HEK293 (cell line): ENCODE results near the gene PABPN1L.

Experiments used
- KLF1 ChIP-seq: fragments of 450-650 bp; formaldehyde crosslinking; IDR thresholded peaks from 2 replicates; pipeline ENCODE4 v1.5.1; 2016; ENCODE audit warnings: missing biosample characterization, missing genetic modification characterization
- OVOL3 ChIP-seq: fragments of 450-650 bp; formaldehyde crosslinking; IDR thresholded peaks from 2 replicates; pipeline ENCODE4 v1.5.1; 2016; ENCODE audit warnings: missing biosample characterization, missing genetic modification characterization
- PRDM10 ChIP-seq: fragments of 450-650 bp; formaldehyde crosslinking; IDR thresholded peaks from 2 replicates; pipeline ENCODE4 v1.5.1; 2016; ENCODE audit warnings: missing biosample characterization, missing genetic modification characterization
- PRDM6 ChIP-seq: fragments of 450-650 bp; formaldehyde crosslinking; IDR thresholded peaks from 2 replicates; pipeline ENCODE4 v1.5.1; 2017; ENCODE audit warnings: missing biosample characterization, missing genetic modification characterization
- REST ChIP-seq: fragments of 450-650 bp; formaldehyde crosslinking; IDR thresholded peaks from 2 replicates; pipeline ENCODE4 v1.5.1; 2016; ENCODE audit warnings: missing biosample characterization, missing genetic modification characterization
- SETDB1 ChIP-seq: IDR thresholded peaks from one replicate; pipeline ENCODE4 v1.6.1; 2017; ENCODE audit warnings: mild to moderate bottlenecking, low read length, moderate library complexity, mixed read lengths; ENCODE audit not compliant: insufficient read length
- SP3 ChIP-seq: fragments of 450-650 bp; formaldehyde crosslinking; IDR thresholded peaks from 2 replicates; pipeline ENCODE4 v1.5.1; 2016; ENCODE audit warnings: missing biosample characterization, missing genetic modification characterization
- ZBTB1 ChIP-seq: fragments of 450-650 bp; formaldehyde crosslinking; IDR thresholded peaks from 2 replicates; pipeline ENCODE4 v1.5.1; 2016; ENCODE audit warnings: missing biosample characterization, missing genetic modification characterization
- ZBTB20 ChIP-seq: fragments of 450-650 bp; formaldehyde crosslinking; IDR thresholded peaks from 2 replicates; pipeline ENCODE4 v1.5.1; 2016; ENCODE audit warnings: missing biosample characterization, missing genetic modification characterization
- ZBTB21 ChIP-seq: fragments of 450-650 bp; formaldehyde crosslinking; IDR thresholded peaks from 2 replicates; pipeline ENCODE4 v1.5.1; 2017; ENCODE audit warnings: missing biosample characterization, missing genetic modification characterization
- ZEB2 ChIP-seq: fragments of 450-650 bp; formaldehyde crosslinking; IDR thresholded peaks from 2 replicates; pipeline ENCODE4 v1.5.1; 2016; ENCODE audit warnings: missing biosample characterization, missing genetic modification characterization
- ZFP69B ChIP-seq: fragments of 450-650 bp; formaldehyde crosslinking; IDR thresholded peaks from 2 replicates; pipeline ENCODE4 v1.5.1; 2016; ENCODE audit warnings: missing biosample characterization, missing genetic modification characterization
- ZIC2 ChIP-seq: fragments of 450-650 bp; formaldehyde crosslinking; IDR thresholded peaks from 2 replicates; pipeline ENCODE4 v1.5.1; 2016; ENCODE audit warnings: missing biosample characterization, missing genetic modification characterization
- ZNF140 ChIP-seq: fragments of 450-650 bp; formaldehyde crosslinking; IDR thresholded peaks from 2 replicates; pipeline ENCODE4 v1.5.1; 2016; ENCODE audit warnings: missing biosample characterization, missing genetic modification characterization
- ZNF18 ChIP-seq: fragments of 450-650 bp; formaldehyde crosslinking; IDR thresholded peaks from 2 replicates; pipeline ENCODE4 v1.5.1; 2016; ENCODE audit warnings: missing biosample characterization, missing genetic modification characterization
- ZNF19 ChIP-seq: fragments of 450-650 bp; formaldehyde crosslinking; IDR thresholded peaks from 2 replicates; pipeline ENCODE4; 2016; ENCODE audit warnings: missing biosample characterization, missing genetic modification characterization, low read depth
- ZNF2 ChIP-seq: fragments of 450-650 bp; formaldehyde crosslinking; IDR thresholded peaks from 2 replicates; pipeline ENCODE4 v1.5.1; 2016; ENCODE audit warnings: missing biosample characterization, missing genetic modification characterization
- ZNF214 ChIP-seq: fragments of 450-650 bp; formaldehyde crosslinking; IDR thresholded peaks from 2 replicates; pipeline ENCODE4 v1.5.1; 2017; ENCODE audit warnings: missing biosample characterization, mild to moderate bottlenecking, missing genetic modification characterization, borderline replicate concordance
- ZNF266 ChIP-seq: fragments of 450-650 bp; formaldehyde crosslinking; IDR thresholded peaks from 2 replicates; pipeline ENCODE4 v1.5.1; 2016; ENCODE audit warnings: missing biosample characterization, missing genetic modification characterization, low read depth
- ZNF354C ChIP-seq: fragments of 450-650 bp; formaldehyde crosslinking; IDR thresholded peaks from 2 replicates; pipeline ENCODE4 v1.5.1; 2016; ENCODE audit warnings: missing biosample characterization, missing genetic modification characterization, low read depth, borderline replicate concordance
- ZNF561 ChIP-seq: fragments of 450-650 bp; IDR thresholded peaks from 2 replicates; pipeline ENCODE4 v1.5.1; 2018; ENCODE audit warnings: missing biosample characterization, missing genetic modification characterization, borderline replicate concordance
- ZNF596 ChIP-seq: fragments of 450-650 bp; IDR thresholded peaks from 2 replicates; pipeline ENCODE4 v1.5.0; 2018; ENCODE audit warnings: missing biosample characterization, mild to moderate bottlenecking, missing genetic modification characterization, moderate library complexity
- ZNF600 ChIP-seq: fragments of 450-650 bp; formaldehyde crosslinking; IDR thresholded peaks from 2 replicates; pipeline ENCODE4 v1.5.1; 2016; ENCODE audit warnings: missing biosample characterization, missing genetic modification characterization
- ZNF610 ChIP-seq: fragments of 450-650 bp; formaldehyde crosslinking; IDR thresholded peaks from 2 replicates; pipeline ENCODE4 v1.5.1; 2016; ENCODE audit warnings: missing biosample characterization, missing genetic modification characterization, borderline replicate concordance
- ZNF624 ChIP-seq: fragments of 450-650 bp; formaldehyde crosslinking; IDR thresholded peaks from 2 replicates; pipeline ENCODE4 v1.5.1; 2017; ENCODE audit warnings: missing biosample characterization, missing genetic modification characterization
- ZNF658 ChIP-seq: fragments of 450-650 bp; formaldehyde crosslinking; IDR thresholded peaks from 2 replicates; pipeline ENCODE4; 2016; ENCODE audit warnings: missing biosample characterization, missing genetic modification characterization
- ZNF792 ChIP-seq: fragments of 450-650 bp; formaldehyde crosslinking; IDR thresholded peaks from 2 replicates; pipeline ENCODE4 v1.5.1; 2016; ENCODE audit warnings: missing biosample characterization, missing genetic modification characterization
- ZSCAN5A ChIP-seq: fragments of 450-650 bp; formaldehyde crosslinking; IDR thresholded peaks from 2 replicates; pipeline ENCODE4 v1.5.1; 2016; ENCODE audit warnings: missing biosample characterization, missing genetic modification characterization

The PABPN1L gene

GRCh38 chr16:88882358-88883030 is 16.0 kb upstream of the PABPN1L start (continued):
- no peak for TF ChIP-seq ZSCAN5A (tag by site-specific recombination)
- TF ChIP-seq PRDM6 (tag by site-specific recombination) = no peak
- TF ChIP-seq ZNF624 = no peak
- TF ChIP-seq ZNF600 = no peak
- TF ChIP-seq ZNF354C (tag by site-specific recombination) = no peak
- TF ChIP-seq ZFP69B = no peak
- TF ChIP-seq ZEB2 = no peak
- TF ChIP-seq ZNF596 (tag by site-specific recombination) = no peak
- TF ChIP-seq ZBTB1 (tag by site-specific recombination) = no peak
- TF ChIP-seq ZIC2 (tag by site-specific recombination) = no peak
- no peak for TF ChIP-seq ZNF792 (tag by site-specific recombination)
- TF ChIP-seq SETDB1 = no peak
- TF ChIP-seq ZNF19 (tag by site-specific recombination) = no peak
- no peak for TF ChIP-seq PRDM10 (tag by site-specific recombination)
- no peak for TF ChIP-seq ZNF18 (tag by site-specific recombination)
- no peak for TF ChIP-seq ZNF658 (tag by site-specific recombination)
- no peak for TF ChIP-seq ZBTB20 (tag by site-specific recombination)
- no peak for TF ChIP-seq ZNF561 (tag by site-specific recombination)
- TF ChIP-seq SP3 = peak; percentile 65
- TF ChIP-seq ZNF214 (tag by site-specific recombination) = no peak
- TF ChIP-seq OVOL3 (tag by site-specific recombination) = no peak
- TF ChIP-seq KLF1 (tag by site-specific recombination) = peak; percentile 100
- peak; percentile 14; the same call in 1 of the 2 replicates for TF ChIP-seq ZNF2 (tag by site-specific recombination)
- no peak for TF ChIP-seq ZNF140 (tag by site-specific recombination)
- no peak for TF ChIP-seq ZNF610
- TF ChIP-seq ZBTB21 (tag by site-specific recombination) = no peak
- no peak for TF ChIP-seq REST
- TF ChIP-seq ZNF266 (tag by site-specific recombination) = no peak
